DND-41 (cell line): Measurements from ENCODE around the gene DNAH17.

Experiments used
- ATAC-seq: fragments of 200-7000 bp; cut with Tn5 transposase; 3 replicates; pipeline ENCODE4 v1.9.1; 2021; ENCODE audit warnings: low read depth; ENCODE audit not compliant: insufficient read depth
- DNase-seq: peaks from one replicate; pipeline ENCODE4 v3.0.0-alpha.2; 2020
- H2AFZ ChIP-seq: 2 replicates; pipeline ENCODE4 v1.6.0; 2012; ENCODE audit warnings: low read depth, low read length
- H3K27ac ChIP-seq: 2 replicates; pipeline ENCODE4 v1.5.1; 2012; ENCODE audit warnings: low read length, inconsistent platforms
- H3K27me3 ChIP-seq: fragments of 200-600 bp; sonication (generic); 2 replicates; pipeline ENCODE4 v1.6.0; 2012; ENCODE audit warnings: low read length, mild to moderate bottlenecking, inconsistent platforms; ENCODE audit not compliant: insufficient read depth, poor library complexity
- H3K36me3 ChIP-seq: 2 replicates; pipeline ENCODE4 v1.5.1; 2012; ENCODE audit warnings: low read length, inconsistent platforms; ENCODE audit not compliant: insufficient read depth
- H3K4me1 ChIP-seq: 2 replicates; pipeline ENCODE4 v1.5.1; 2012; ENCODE audit warnings: mild to moderate bottlenecking, low read length; ENCODE audit not compliant: insufficient read depth
- H3K4me2 ChIP-seq: 2 replicates; pipeline ENCODE4 v1.6.0; 2012; ENCODE audit warnings: mild to moderate bottlenecking, moderate library complexity, low read length, inconsistent platforms; ENCODE audit not compliant: insufficient read depth
- H3K4me3 ChIP-seq, 2 experiments: fragments of 200-600 bp in 1 of 2; shearing (Covaris generic) in 1 of 2; 2 replicates each; pipeline ENCODE4 v1.5.1; 2012 to 2016; ENCODE audit warnings: inconsistent platforms in 2 of 2, low read length in 2 of 2, mild to moderate bottlenecking in 2 of 2, low read depth in 1 of 2, moderate library complexity in 1 of 2
- H3K79me2 ChIP-seq: 2 replicates; pipeline ENCODE4 v1.6.0; 2012; ENCODE audit warnings: low read length, inconsistent platforms; ENCODE audit not compliant: insufficient read depth
- H3K9ac ChIP-seq: 2 replicates; pipeline ENCODE4 v1.6.0; 2012; ENCODE audit warnings: low read depth, mild to moderate bottlenecking, inconsistent platforms, low read length, moderate library complexity
- H3K9me3 ChIP-seq: 2 replicates; pipeline ENCODE4 v1.5.1; 2012; ENCODE audit warnings: low read length, moderate library complexity, mild to moderate bottlenecking, inconsistent platforms; ENCODE audit not compliant: insufficient read depth, severe bottlenecking
- H4K20me1 ChIP-seq: 2 replicates; pipeline ENCODE4 v1.6.0; 2012; ENCODE audit warnings: low read length; ENCODE audit not compliant: insufficient read depth
- EZH2 ChIP-seq: IDR thresholded peaks from 3 replicates; pipeline ENCODE4 v1.6.1; 2012; ENCODE audit warnings: borderline replicate concordance, low read depth, mild to moderate bottlenecking, moderate library complexity, low read length, inconsistent platforms; ENCODE audit not compliant: severe bottlenecking
- TF ChIP-seq, protein P1 (sequence below): IDR thresholded peaks from 2 replicates; pipeline ENCODE4 v1.5.1; 2012; ENCODE audit warnings: borderline replicate concordance, low read length, moderate library complexity, mild to moderate bottlenecking; ENCODE audit not compliant: poor library complexity, severe bottlenecking; ENCODE audit errors: extremely low read depth

DNAH17 gene

DNA sequence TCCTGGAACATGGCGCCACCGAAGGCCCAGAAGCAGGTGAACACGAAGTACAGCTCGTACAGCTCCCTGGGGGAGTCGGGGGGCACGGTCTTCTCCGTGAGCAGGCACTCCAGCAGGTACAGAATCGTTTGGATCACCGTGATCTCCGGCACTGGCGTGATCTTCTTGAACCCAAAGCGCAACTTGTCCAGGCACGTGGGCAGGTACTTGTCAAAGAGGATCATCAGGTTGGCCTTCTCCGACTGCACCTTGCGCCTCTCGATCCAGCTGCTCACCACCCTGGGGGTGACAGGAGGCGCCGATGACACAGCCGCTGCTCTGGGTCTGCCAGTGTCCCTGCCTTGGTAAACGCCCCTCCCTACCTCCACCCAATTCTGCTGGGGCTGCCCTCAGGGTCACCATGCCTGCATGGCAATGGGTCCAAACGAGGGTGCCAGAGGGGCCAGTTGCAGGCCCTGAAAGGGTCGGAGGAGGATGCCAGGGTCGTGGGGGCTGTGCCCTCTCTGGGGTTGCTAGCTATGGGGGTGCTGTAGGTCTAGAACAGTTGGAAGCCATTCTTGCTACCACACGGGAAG, 90.9 kb downstream of the DNAH17 start:
- Histone ChIP-seq H3K36me3 (no peaks in the 10 kb centered on the region), H3K9me3 (no peaks in the 10 kb centered on the region), H3K4me2 (no peak overlapping the region), H2AFZ (no peak overlapping the region), H3K27ac (no peak overlapping the region), H3K9ac (no peak overlapping the region), H3K4me3 (no peak overlapping the region), H3K79me2 (no peaks in the 10 kb centered on the region), H3K27me3 (peaks cover 8% of the 10 kb centered on the region), H3K4me1 (no peaks in the 10 kb centered on the region), H4K20me1 (no peaks in the 10 kb centered on the region; the same call in 1 of the 2 replicates)
- ATAC-seq, result no peak
- DNase-seq, result no peak
- TF ChIP-seq EZH2, result no peak
- TF ChIP-seq, protein P1, sequence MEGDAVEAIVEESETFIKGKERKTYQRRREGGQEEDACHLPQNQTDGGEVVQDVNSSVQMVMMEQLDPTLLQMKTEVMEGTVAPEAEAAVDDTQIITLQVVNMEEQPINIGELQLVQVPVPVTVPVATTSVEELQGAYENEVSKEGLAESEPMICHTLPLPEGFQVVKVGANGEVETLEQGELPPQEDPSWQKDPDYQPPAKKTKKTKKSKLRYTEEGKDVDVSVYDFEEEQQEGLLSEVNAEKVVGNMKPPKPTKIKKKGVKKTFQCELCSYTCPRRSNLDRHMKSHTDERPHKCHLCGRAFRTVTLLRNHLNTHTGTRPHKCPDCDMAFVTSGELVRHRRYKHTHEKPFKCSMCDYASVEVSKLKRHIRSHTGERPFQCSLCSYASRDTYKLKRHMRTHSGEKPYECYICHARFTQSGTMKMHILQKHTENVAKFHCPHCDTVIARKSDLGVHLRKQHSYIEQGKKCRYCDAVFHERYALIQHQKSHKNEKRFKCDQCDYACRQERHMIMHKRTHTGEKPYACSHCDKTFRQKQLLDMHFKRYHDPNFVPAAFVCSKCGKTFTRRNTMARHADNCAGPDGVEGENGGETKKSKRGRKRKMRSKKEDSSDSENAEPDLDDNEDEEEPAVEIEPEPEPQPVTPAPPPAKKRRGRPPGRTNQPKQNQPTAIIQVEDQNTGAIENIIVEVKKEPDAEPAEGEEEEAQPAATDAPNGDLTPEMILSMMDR, result no peak

DNA sequence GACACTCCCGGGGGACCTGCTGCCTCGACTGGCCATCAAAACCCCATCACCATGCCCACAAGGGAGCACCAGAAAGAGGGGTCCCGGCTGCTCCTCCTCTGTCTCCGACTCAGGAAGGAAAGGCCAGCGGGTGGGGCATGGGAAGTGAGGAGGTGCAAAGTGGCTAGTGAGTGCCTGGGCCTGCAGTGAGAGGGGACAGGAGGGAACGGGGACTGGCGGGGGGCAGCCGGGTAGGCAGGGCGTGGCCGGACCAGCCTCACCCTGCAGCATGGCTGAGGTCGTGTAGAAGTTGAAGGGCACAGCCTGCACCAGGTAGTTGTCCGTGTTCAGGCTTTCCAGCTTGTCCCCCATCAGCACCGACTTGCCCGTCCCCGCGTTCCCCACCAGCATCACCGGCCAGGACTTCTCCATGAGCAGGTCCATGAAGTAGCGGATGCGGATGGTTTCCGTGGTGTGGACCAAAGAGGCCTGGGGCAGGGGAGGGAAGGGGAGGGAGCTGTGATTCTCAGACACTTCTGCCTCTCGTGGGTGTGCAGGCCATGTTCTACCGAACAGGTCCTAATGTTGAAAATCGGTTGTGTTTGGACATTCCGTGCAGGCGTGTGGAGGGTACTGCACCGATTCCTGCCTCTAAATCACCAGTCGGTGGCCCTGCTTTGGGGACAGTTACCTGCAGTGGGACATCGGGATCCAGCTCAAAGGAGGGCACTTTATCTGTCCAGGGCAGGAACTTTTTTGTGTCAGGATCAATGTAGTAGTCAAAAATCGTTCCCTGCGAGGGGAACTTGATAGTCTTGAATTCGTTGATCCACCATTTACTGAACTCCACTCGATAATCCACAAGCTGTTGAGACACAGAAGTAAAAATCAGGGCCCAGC, 91.7 kb downstream of the DNAH17 start:
- H3K9ac ChIP-seq, result no peak overlapping the region

DNA sequence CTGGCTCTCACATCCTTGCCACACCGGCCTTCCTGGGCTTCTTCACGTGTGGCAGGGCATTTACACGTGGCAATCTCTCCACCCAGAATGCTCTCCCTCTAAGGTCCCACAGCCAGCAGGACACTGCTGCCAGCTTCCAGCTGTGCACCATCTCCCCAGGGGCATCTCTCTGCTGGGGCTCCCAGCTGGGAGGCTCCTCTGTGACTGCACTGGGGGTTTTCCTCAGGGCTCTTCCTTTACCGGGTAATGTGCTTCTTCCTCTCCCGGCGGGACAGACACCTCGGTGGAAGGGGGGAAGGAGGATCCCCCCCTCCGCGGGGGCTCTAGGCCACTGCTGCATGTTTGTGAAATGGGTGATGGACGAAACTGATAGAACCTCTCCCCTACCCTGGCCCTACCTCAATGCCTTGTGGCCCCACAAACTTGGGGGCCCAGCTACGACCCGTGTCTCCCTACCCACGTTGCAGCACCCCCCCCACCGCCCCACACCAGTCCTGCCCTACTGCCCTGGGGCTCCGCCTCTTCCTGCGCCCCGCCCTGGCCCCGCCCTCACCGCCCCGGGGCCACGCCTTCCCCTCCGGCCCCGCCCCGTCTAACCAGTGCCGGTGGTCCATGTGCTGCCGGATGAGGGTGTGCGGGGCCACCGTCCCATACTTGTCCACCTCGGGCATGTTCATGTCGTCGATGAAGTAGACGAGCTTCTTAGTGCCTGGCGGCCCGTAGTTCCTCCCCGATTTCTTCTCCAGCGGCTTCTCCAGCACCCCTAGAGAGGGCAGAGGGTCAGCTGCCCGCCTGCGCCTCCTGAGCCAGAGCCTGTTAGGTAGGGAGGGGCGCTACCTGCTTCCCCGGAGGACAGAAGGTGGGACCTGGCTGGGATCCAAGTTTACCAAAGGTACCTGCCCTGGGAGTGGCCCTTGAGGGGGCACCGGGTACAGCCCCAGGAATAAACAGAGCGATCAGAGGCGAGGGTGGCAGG, 92.6 kb downstream of the DNAH17 start:
- no peaks in the 10 kb centered on the region for H3K36me3 ChIP-seq
- no peaks in the 10 kb centered on the region for H3K4me1 ChIP-seq
- H3K4me2 ChIP-seq, result no peak overlapping the region
- no peak overlapping the region for H3K27ac ChIP-seq
- ATAC-seq (no peak), DNase-seq (no peak)
- peaks cover 8% of the 10 kb centered on the region for H3K27me3 ChIP-seq
- TF ChIP-seq EZH2, result no peak
- TF ChIP-seq, protein P1, result no peak
- H3K9ac ChIP-seq, result no peak overlapping the region
- H3K9me3 ChIP-seq, result no peaks in the 10 kb centered on the region
- no peak overlapping the region for H2AFZ ChIP-seq
- no peaks in the 10 kb centered on the region for H3K79me2 ChIP-seq
- H3K4me3 ChIP-seq, result no peak overlapping the region
- H4K20me1 ChIP-seq, result no peaks in the 10 kb centered on the region; the same call in 1 of the 2 replicates

More for the DNA sequence above, 91.7 kb downstream of the DNAH17 start:
- Histone ChIP-seq H3K36me3 (no peaks in the 10 kb centered on the region), H3K4me1 (no peaks in the 10 kb centered on the region), H3K4me2 (no peak overlapping the region), H2AFZ (no peak overlapping the region), H3K27me3 (peaks cover 8% of the 10 kb centered on the region), H3K27ac (no peak overlapping the region), H3K4me3 (no peak overlapping the region), H4K20me1 (no peaks in the 10 kb centered on the region; the same call in 1 of the 2 replicates), H3K79me2 (no peaks in the 10 kb centered on the region), H3K9me3 (no peaks in the 10 kb centered on the region)
- no peak for TF ChIP-seq EZH2
- TF ChIP-seq, protein P1, result no peak
- DNase-seq (no peak), ATAC-seq (no peak)
